ENCODE measurements around the gene LDLRAD3.
A peak's percentile ranks its signal among the peaks of the same experiment; 100 is the strongest.

The LDLRAD3 gene

GRCh38 chr11:35937111-35937510, 6.8 kb upstream of the LDLRAD3 start:
- Mint-ChIP-seq H3K27ac (peak overlapping the region; percentile 26 to 88 (median 77)), H3K9me3 (no peaks in the 10 kb centered on the region), H3K4me3 (no peak overlapping the region), H3K4me1 (peaks cover 33% of the 10 kb centered on the region), H3K36me3 (ENCODE audit: low read depth) (no peaks in the 10 kb centered on the region), H3K27me3 (ENCODE audit: low read depth) (peaks cover 1% of the 10 kb centered on the region)
- TF ChIP-seq CTCF (IDR thresholded peaks at IDR 0.05; ENCODE audit: unreplicated experiment in 3 of 3) = no peak

GRCh38 chr11:35937700-35938099, 6.2 kb upstream of the LDLRAD3 start:
- no peak for TF ChIP-seq CTCF (IDR thresholded peaks at IDR 0.05; ENCODE audit: unreplicated experiment in 3 of 3)
- peaks cover 34% of the 10 kb centered on the region for H3K4me1 Mint-ChIP-seq
- H3K4me3 Mint-ChIP-seq = no peak overlapping the region
- H3K27me3 Mint-ChIP-seq (ENCODE audit: low read depth) = no peaks in the 10 kb centered on the region
- H3K9me3 Mint-ChIP-seq = no peaks in the 10 kb centered on the region
- H3K27ac Mint-ChIP-seq = peak overlapping the region; percentile 77 to 89 (median 88)
- no peaks in the 10 kb centered on the region for H3K36me3 Mint-ChIP-seq (ENCODE audit: low read depth)

- no peak overlapping the region for H3K4me3 Mint-ChIP-seq
- TF ChIP-seq CTCF (IDR thresholded peaks at IDR 0.05; ENCODE audit: unreplicated experiment in 3 of 3) = no peak
- peaks cover 31% of the 10 kb centered on the region for H3K4me1 Mint-ChIP-seq
Measured at GRCh38 chr11:35938231-35938630, 5.6 kb upstream of the LDLRAD3 start.

GRCh38 chr11:35943309-35943708, 553 bp upstream of the LDLRAD3 start:
- Mint-ChIP-seq H3K9me3 (no peaks in the 10 kb centered on the region), H3K4me1 (peaks cover 47% of the 10 kb centered on the region), H3K36me3 (ENCODE audit: low read depth) (peaks cover 2% of the 10 kb centered on the region), H3K27me3 (ENCODE audit: low read depth) (no peaks in the 10 kb centered on the region), H3K27ac (peak overlapping the region; percentile 93 to 96 (median 95)), H3K4me3 (peak overlapping the region; percentile 80 to 88 (median 86))
- no peak for TF ChIP-seq CTCF (IDR thresholded peaks at IDR 0.05; ENCODE audit: unreplicated experiment in 3 of 3)

More at GRCh38 chr11:35938231-35938630, 5.6 kb upstream of the LDLRAD3 start:
- H3K9me3 Mint-ChIP-seq = no peaks in the 10 kb centered on the region
- peak overlapping the region in 2 of 3 experiments; percentile 77 to 88 for H3K27ac Mint-ChIP-seq
- H3K27me3 Mint-ChIP-seq (ENCODE audit: low read depth) = no peaks in the 10 kb centered on the region
- no peaks in the 10 kb centered on the region for H3K36me3 Mint-ChIP-seq (ENCODE audit: low read depth)

- H3K27ac Mint-ChIP-seq = peak overlapping the region; percentile 94 to 99 (median 95)
- H3K4me1 Mint-ChIP-seq = peaks cover 58% of the 10 kb centered on the region
- peak overlapping the region; percentile 95 to 98 (median 95) for H3K4me3 Mint-ChIP-seq
- no peaks in the 10 kb centered on the region for H3K9me3 Mint-ChIP-seq
- H3K27me3 Mint-ChIP-seq (ENCODE audit: low read depth) = no peaks in the 10 kb centered on the region
- peaks cover 7% of the 10 kb centered on the region for H3K36me3 Mint-ChIP-seq (ENCODE audit: low read depth)
- TF ChIP-seq CTCF (IDR thresholded peaks at IDR 0.05; ENCODE audit: unreplicated experiment in 3 of 3) = no peak
Measured at GRCh38 chr11:35944503-35945136, 758 bp downstream of the LDLRAD3 start.

- Mint-ChIP-seq H3K27me3 (ENCODE audit: low read depth) (no peaks in the 10 kb centered on the region), H3K36me3 (ENCODE audit: low read depth) (peaks cover 7% of the 10 kb centered on the region), H3K4me3 (peak overlapping the region; percentile 95 to 98 (median 95)), H3K27ac (peak overlapping the region; percentile 94 to 99 (median 95)), H3K9me3 (no peaks in the 10 kb centered on the region), H3K4me1 (peaks cover 63% of the 10 kb centered on the region)
- TF ChIP-seq CTCF (IDR thresholded peaks at IDR 0.05; ENCODE audit: unreplicated experiment in 3 of 3) = no peak
Measured at GRCh38 chr11:35945137-35945518, 1.3 kb downstream of the LDLRAD3 start.

Data from nephron (organoid).